Mucosa of stomach (tissue), 1 donor: ENCODE measurements around the gene ERCC1.

Experiments used
- H3K27me3 ChIP-seq: one replicate; pipeline ENCODE4 v1.7.0; 2013; ENCODE audit warnings: mild to moderate bottlenecking, low read length; ENCODE audit not compliant: control insufficient read depth, insufficient read depth
- H3K36me3 ChIP-seq: one replicate; pipeline ENCODE4 v1.7.0; 2013; ENCODE audit warnings: low read length; ENCODE audit not compliant: control insufficient read depth, insufficient read depth
- H3K4me1 ChIP-seq: one replicate; pipeline ENCODE4 v1.7.0; 2013; ENCODE audit warnings: mild to moderate bottlenecking, low read length; ENCODE audit not compliant: control insufficient read depth, insufficient read depth
- H3K4me3 ChIP-seq: one replicate; pipeline ENCODE4 v1.7.0; 2013; ENCODE audit warnings: low read length
- H3K9ac ChIP-seq: one replicate; pipeline ENCODE4 v1.7.0; 2013; ENCODE audit warnings: mild to moderate bottlenecking, low read length, moderate library complexity
- H3K9me3 ChIP-seq: one replicate; pipeline ENCODE4 v1.7.0; 2013; ENCODE audit warnings: mild to moderate bottlenecking, low read length, moderate library complexity; ENCODE audit not compliant: control insufficient read depth
- donor health status: Pancreatic carcinoma.

Gene ERCC1

DNA sequence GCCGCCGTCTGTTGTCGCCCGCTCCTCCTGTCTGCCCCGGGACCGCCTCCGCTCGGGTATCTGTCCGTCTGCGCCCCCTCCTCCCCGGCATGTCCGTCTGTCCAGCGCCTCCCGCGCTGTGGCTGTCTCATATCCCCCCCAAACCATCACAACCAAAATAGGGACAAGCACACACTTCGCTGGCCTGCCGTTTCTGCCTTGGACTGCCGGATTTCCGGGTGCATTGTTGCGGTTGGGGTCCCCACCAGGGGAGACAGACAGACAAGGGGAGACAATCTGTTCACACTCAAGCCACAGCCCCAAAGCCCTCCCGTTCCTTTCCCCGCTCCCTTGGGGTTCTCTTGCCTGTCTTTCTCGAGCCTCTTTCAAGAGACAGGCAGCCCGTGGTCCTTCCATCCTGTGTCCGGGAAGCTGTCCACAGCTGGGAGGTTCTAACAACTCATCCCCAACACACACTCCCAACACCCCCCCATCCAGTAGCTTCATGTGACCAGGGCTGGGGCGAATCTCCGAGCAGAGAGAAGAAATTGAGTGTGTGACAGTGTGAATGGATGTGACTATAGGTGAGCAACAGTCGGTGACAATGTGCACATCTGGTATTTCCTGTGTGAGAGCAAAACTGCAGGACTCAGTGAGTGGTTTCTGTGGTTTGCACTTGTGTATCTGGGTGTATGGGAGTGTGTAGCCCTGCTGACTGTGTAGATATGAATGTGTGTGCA, 27.6 kb upstream of the ERCC1 start:
- no peaks in the 10 kb centered on the region for H3K36me3 ChIP-seq
- no peaks in the 10 kb centered on the region for H3K27me3 ChIP-seq
- peak overlapping the region; percentile 91 for H3K9ac ChIP-seq
- H3K9me3 ChIP-seq = no peaks in the 10 kb centered on the region
- H3K4me1 ChIP-seq = peaks cover 48% of the 10 kb centered on the region
- peak overlapping the region; percentile 58 for H3K4me3 ChIP-seq

DNA sequence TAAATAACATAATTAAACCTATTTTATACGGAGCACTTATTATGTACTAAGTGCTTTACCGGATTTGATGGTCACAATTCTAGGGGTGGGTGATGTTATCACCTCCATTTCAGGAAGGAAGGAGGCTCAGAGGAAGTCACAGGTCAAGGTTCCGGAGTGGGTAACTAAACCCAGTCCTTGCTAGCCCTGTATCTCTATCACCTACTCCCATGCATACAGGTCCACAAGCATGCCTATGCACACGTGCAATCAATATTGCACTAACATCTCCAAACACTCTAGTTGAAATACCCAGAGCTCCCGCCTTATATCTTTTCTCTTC, 26.3 kb upstream of the ERCC1 start:
- H3K9me3 ChIP-seq = no peaks in the 10 kb centered on the region

DNA sequence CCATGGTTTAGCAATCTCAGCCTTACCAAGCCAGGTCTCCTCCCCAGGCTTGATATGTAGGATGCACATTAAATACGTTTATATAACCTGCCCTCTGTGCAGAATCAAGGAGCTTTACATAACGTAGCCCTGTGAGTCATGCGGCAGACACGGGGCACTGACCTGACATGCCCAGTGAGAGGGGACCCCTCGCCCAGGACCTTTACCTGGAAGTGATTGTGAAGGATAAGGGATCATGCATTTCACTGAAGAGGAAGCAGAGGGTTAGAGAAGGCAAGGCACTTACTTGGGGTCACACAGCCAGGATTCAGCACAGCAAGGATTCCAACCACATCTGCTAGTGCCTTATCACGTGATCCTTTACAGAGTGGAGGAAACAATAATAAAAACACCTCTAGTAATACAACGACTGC, 25.2 kb upstream of the ERCC1 start:
- peaks cover 45% of the 10 kb centered on the region for H3K4me1 ChIP-seq
- no peaks in the 10 kb centered on the region for H3K36me3 ChIP-seq
- no peak overlapping the region for H3K9ac ChIP-seq
- no peaks in the 10 kb centered on the region for H3K9me3 ChIP-seq
- H3K27me3 ChIP-seq = no peaks in the 10 kb centered on the region
- no peak overlapping the region for H3K4me3 ChIP-seq

More for the DNA sequence above, 26.3 kb upstream of the ERCC1 start:
- Histone ChIP-seq H3K27me3 (no peaks in the 10 kb centered on the region), H3K36me3 (no peaks in the 10 kb centered on the region), H3K4me3 (peak overlapping the region; percentile 52), H3K9ac (peak overlapping the region; percentile 74), H3K4me1 (peaks cover 38% of the 10 kb centered on the region)

DNA sequence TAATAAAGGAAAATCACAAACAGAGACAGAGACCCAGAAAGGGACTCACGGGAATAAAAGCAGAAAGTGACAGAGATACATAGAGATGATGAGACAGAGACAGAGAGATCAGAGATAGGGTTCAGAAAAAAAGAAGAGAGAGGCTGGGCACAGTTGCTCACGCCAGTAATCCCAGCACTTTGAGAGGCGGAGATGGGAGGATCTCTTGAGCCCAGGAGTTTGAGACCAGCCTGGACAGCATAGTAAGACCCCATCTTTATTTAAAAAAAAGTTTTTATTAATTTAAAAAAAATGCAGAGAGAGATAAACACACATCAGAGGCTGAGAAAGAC, 24.7 kb upstream of the ERCC1 start:
- H3K4me3 ChIP-seq = no peak overlapping the region
- H3K4me1 ChIP-seq = peaks cover 50% of the 10 kb centered on the region
- H3K9ac ChIP-seq = no peak overlapping the region
- no peaks in the 10 kb centered on the region for H3K36me3 ChIP-seq
- H3K27me3 ChIP-seq = no peaks in the 10 kb centered on the region
- H3K9me3 ChIP-seq = no peaks in the 10 kb centered on the region

DNA sequence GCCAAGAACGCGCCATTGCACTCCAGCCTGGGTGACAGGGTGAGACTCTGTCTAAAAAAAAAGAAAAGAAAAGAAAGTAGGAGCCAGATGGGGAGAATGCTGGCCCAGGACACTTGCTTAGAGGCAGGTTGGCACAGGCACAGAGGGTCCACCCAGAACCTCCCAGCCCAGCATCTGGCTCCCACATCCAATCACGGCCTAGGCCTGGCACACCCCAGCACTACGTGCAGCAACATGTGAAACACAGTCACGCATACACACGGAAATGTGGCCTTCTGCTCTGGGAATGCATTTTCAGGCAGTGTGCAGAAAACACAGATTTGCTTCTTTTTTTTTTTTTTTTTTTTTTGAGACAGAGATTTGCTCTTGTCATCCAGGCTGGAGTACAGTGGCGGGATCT, 23.2 kb upstream of the ERCC1 start:
- no peaks in the 10 kb centered on the region for H3K27me3 ChIP-seq
- peaks cover 59% of the 10 kb centered on the region for H3K4me1 ChIP-seq
- no peaks in the 10 kb centered on the region for H3K36me3 ChIP-seq
- no peaks in the 10 kb centered on the region for H3K9me3 ChIP-seq
- no peak overlapping the region for H3K9ac ChIP-seq
- no peak overlapping the region for H3K4me3 ChIP-seq

DNA sequence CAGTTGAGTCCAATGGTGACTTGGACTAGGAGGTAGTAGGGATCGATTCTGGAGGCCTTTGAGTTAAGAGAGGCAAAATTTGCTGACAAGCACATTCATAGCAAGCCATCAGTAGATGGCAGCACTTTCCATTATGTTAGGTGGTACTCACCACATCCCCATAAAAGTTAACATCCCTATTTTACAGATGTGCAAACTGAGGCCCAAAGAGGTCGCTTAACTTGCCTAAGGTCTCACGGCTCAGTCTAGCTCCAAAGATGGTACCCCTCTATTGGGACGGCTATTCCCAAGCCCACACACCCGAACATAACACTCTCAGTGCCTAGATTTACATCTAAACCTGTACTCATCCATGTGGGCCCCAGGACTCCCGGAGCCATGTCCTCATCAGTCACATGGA, 22.6 kb upstream of the ERCC1 start:
- H3K9me3 ChIP-seq = no peaks in the 10 kb centered on the region
- H3K9ac ChIP-seq = no peak overlapping the region
- no peaks in the 10 kb centered on the region for H3K27me3 ChIP-seq
- no peaks in the 10 kb centered on the region for H3K36me3 ChIP-seq
- H3K4me1 ChIP-seq = peaks cover 54% of the 10 kb centered on the region
- H3K4me3 ChIP-seq = no peak overlapping the region

DNA sequence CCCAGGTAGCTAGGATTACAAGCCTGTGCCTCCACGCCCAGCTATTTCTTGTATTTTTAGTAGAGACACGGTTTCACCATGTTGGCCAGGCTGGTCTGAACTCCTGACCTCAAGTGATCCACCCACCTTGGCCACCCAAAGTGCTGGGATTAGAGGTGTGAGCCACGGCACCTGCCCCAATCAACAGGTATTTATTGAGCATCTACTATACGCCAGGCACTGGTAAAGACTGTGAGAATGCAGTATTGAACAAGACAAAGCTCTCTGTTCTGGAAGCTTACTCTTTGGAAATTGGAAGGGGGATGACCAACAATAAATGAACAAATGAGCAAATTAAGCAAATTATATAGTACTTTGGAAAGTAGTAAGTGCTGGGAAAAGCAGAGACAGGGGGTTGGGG, 21.4 kb upstream of the ERCC1 start:
- Histone ChIP-seq H3K27me3 (no peaks in the 10 kb centered on the region), H3K9me3 (no peaks in the 10 kb centered on the region), H3K4me1 (peaks cover 48% of the 10 kb centered on the region), H3K36me3 (no peaks in the 10 kb centered on the region), H3K9ac (no peak overlapping the region), H3K4me3 (no peak overlapping the region)

DNA sequence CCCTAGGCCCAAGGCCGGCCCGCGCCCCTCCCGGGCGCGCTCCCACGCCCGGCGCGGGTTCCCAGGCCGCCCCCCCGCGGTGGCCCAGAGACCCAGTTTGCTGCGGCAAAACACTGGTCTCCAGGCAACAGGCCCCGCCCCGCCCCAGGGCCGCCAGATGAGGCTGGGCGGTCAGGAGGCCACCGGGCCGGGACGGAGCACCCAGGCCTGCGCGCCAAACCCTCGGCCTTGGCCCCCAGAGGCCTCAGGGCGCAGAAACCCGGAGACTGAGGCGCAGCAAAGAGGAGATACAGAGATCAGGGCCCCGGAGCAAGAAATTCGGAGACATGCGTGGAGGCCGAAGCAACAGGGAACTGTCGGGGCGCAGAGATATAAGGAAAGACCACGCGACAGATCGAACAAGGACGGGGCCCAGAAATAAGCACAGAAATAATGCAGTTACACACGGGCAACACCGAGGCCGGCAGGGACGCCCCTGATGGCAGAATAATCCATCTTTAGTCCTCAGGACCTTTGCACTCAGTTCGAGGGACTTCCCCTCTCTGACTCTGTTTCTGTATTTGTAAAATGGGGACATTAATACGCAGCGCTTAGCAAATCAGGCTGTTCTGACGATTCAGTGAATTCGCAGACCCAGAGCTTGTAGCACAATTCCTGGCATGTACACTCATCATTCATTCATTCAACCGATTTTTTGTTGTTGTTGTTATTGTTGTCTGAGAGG, 20.8 kb upstream of the ERCC1 start:
- peaks cover 45% of the 10 kb centered on the region for H3K4me1 ChIP-seq
- no peaks in the 10 kb centered on the region for H3K27me3 ChIP-seq
- H3K4me3 ChIP-seq = no peak overlapping the region
- no peaks in the 10 kb centered on the region for H3K9me3 ChIP-seq
- peak overlapping the region; percentile 44 for H3K9ac ChIP-seq
- no peaks in the 10 kb centered on the region for H3K36me3 ChIP-seq

DNA sequence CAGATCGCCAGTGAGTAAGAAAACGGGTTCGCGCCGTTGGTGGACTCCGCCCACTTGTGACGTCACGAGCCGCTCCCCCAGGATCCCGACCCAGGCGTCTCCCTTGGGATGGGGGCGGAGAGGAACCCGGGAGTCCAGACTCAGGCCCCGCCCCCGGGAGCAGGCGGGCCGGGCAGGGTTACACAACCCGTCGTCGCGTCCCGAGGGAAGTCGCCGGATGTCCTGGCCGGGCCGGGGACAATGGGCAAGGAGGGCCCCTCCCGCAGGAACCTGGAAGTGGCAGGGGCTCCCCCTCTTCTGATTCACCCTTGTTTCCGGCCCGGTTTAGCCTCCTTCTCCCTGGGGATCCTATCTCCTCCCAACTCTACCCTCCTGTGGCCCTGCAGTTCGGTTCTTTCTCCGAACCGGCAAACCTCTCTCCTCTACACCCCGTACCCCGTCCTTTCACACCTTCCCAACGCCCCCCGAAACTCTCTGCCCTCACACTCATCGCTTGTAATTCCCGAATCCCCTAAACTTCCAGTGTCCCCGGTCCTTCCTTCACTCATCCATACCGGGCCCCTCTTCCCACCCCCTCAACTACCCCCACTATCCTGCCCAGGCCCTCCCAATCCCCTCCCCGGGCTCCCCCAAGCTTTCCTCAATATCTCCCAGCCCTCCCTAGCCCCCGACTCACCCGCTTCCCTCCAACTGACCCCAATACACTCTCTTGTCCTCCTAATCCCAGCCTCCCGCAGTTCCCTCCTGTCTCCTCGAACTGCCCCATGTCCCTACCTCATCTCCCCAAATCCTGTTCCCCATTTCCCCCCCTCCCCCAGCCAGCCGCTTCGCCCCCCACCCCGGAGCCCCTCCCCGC, 20.0 kb upstream of the ERCC1 start:
- H3K4me1 ChIP-seq = peaks cover 39% of the 10 kb centered on the region
- H3K9ac ChIP-seq = peak overlapping the region; percentile 74
- no peaks in the 10 kb centered on the region for H3K36me3 ChIP-seq
- H3K9me3 ChIP-seq = no peaks in the 10 kb centered on the region
- no peaks in the 10 kb centered on the region for H3K27me3 ChIP-seq
- peak overlapping the region; percentile 27 for H3K4me3 ChIP-seq

DNA sequence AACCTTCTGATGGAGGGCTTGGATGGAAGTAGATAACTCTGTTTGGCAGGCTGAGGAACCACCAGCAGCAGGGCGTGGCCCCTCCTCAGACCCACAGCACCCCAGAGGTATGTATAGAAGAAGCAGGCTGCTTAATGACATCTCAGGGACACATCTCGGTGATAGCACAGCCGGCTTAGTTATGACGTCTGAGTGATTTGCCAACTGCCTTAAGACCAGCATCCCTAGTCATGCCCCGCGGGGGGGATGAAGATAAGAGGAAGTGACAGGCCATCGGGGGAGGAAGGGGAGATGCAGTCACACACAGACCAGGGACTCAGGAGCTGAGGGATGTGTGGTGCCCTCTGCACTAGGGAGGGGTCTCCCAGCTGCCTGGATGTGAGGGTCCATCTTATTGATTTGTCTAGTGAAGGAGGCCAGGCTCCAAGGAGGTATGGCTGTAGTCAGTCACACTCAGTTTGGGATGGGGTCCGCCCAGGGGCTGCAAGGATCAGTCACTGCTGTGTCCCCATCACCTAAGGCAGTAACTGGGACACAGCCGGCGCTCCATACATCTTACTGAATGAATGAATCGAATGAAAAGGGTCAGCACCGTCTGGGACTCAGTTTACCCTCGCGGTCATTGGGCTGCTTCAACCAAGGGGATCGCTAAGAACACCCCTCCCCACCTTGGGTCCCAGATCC, 19.2 kb upstream of the ERCC1 start:
- Histone ChIP-seq H3K27me3 (no peaks in the 10 kb centered on the region), H3K36me3 (no peaks in the 10 kb centered on the region), H3K4me1 (peaks cover 36% of the 10 kb centered on the region), H3K9me3 (no peaks in the 10 kb centered on the region), H3K4me3 (no peak overlapping the region), H3K9ac (no peak overlapping the region)

DNA sequence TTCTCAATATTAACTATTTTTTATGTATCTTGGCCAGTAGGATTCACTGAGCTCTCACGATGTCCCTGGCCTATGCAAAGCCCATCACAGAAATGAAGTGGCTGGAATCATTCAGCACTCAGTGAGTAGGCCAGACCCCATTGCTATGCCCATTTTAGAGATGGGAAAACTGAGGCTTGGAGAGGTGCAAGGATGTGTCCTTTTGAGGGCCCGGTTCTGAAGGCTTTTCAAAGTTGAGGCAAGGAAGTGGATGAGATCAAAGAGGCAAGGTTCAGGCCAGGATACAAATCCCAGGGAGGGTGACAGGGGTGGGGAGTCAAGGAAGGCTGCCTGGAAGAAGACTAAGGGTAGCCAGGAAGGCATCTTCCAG, 18.7 kb upstream of the ERCC1 start:
- Histone ChIP-seq H3K9ac (no peak overlapping the region), H3K27me3 (no peaks in the 10 kb centered on the region), H3K36me3 (no peaks in the 10 kb centered on the region), H3K4me1 (peaks cover 31% of the 10 kb centered on the region), H3K4me3 (no peak overlapping the region), H3K9me3 (no peaks in the 10 kb centered on the region)
